ENCODE data around the gene L2HGDH. TPM values are rescaled to one million over a fixed set of nuclear protein-coding genes. Genes with fewer than 3 reads are reported as not detected.

L2HGDH gene
- polyA plus RNA-seq, 2 of the 4 experiments (the other 2 are of a cell fraction) = 14.5 to 18.1 TPM

DNA sequence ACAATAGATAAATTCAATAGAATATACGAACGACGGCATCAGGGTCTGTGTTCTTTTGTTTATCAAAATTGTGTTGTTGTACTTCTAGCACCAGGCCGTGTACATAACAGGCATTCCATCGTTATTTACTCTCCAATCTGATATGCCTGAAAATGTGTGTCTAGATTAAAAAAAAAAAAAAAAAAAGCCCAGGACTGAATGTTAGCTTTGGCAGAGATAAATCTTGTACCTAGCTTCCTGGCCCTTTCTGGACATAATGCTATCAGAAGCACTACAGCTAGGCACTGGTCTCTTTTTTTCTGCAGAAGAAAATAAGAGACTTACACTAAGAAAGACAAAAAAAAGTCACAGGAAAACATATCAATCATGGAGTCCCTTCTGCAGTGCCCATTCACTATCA, 47.6 kb upstream of the L2HGDH start:
- Histone ChIP-seq H3K4me3 (no peak overlapping the region), H3K4me2 (no peak overlapping the region), H3K4me1 (peaks cover 8% of the 10 kb centered on the region), H3K27ac (no peak overlapping the region), H3K9me3 (no peaks in the 10 kb centered on the region)
- CTCF ChIA-PET = interaction anchor here (0.6 to 0.9 kb wide), 3 partner anchors 10 to 39 kb away, joined by 3 read pairs; no protein-coding TSS in a partner anchor
- DNase-seq (ENCODE audit: low read depth in 1 of 2, low spot score in 1 of 2) (no peak), FAIRE-seq (no peak), ATAC-seq (no peak)
- POLR2A ChIA-PET = interaction anchor here (0.6 kb wide), 1 partner anchor 39 kb away, joined by 7 read pairs; no protein-coding TSS in a partner anchor
- WGBS (ENCODE audit: missing lambda C conversion rate) = 87% methylated on average over 5 of the region's 5 CpGs
- no peak for TF ChIP-seq EP300 (IDR thresholded peaks at IDR 0.05)
- TF ChIP-seq ELK1 (IDR thresholded peaks at IDR 0.05; ENCODE audit: low read depth, low read length) = no peak
- TF ChIP-seq, protein P1, sequence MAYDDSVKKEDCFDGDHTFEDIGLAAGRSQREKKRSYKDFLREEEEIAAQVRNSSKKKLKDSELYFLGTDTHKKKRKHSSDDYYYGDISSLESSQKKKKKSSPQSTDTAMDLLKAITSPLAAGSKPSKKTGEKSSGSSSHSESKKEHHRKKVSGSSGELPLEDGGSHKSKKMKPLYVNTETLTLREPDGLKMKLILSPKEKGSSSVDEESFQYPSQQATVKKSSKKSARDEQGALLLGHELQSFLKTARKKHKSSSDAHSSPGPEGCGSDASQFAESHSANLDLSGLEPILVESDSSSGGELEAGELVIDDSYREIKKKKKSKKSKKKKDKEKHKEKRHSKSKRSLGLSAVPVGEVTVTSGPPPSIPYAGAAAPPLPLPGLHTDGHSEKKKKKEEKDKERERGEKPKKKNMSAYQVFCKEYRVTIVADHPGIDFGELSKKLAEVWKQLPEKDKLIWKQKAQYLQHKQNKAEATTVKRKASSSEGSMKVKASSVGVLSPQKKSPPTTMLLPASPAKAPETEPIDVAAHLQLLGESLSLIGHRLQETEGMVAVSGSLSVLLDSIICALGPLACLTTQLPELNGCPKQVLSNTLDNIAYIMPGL (CRISPR knock-in tag; IDR thresholded peaks at IDR 0.05; ENCODE audit: borderline replicate concordance) = no peak

DNA sequence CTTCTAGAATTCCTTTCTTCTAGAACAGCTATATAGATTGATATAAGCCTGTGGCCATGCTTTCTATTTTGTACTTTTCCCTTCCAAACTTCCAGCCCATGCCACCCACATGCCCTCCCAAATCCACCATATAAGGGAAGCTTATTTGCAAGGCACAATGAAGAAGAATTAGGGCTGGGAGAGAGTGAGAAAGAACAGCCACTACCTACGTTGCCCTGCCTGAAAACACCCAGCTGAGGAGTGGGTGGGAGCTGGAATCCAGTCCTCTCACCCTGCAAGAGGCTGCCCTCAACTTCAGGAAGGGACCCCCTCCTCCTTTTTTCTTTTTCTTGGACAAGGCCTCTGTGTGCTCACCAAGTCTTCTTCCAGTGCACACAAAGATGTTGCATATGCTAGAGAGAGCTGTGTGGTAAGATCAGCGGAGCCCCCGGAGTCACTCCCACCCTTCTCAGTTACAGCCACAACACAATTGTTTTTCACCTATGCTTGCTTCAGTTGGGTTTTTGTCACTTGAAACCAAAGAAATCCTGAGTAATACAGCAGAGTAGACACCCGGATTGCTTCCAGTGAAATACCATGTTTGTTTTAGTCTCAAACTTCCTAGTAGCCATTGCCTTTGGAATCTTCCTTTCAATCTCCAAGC, 45.8 kb upstream of the L2HGDH start:
- ATAC-seq = no peak
- Histone ChIP-seq H3K4me1 (no peaks in the 10 kb centered on the region), H3K4me3 (no peak overlapping the region), H3K27ac (no peak overlapping the region), H3K9me3 (no peaks in the 10 kb centered on the region), H3K4me2 (no peak overlapping the region)
- TF ChIP-seq ATOH8 (CRISPR knock-in tag; IDR thresholded peaks at IDR 0.05; ENCODE audit: low read depth) (no peak), BCL3 (IDR thresholded peaks at IDR 0.05) (no peak), EP300 (IDR thresholded peaks at IDR 0.05) (no peak), MAZ (IDR thresholded peaks at IDR 0.05; ENCODE audit: borderline replicate concordance, low read depth, low read length) (no peak), PHF8 (IDR thresholded peaks at IDR 0.05; ENCODE audit: borderline replicate concordance, low read depth) (no peak), PBX3 (IDR thresholded peaks at IDR 0.05) (no peak), ZNF302 (CRISPR knock-in tag; IDR thresholded peaks at IDR 0.05) (no peak), HOXB5 (CRISPR knock-in tag; IDR thresholded peaks at IDR 0.05) (no peak), RARB (CRISPR knock-in tag; IDR thresholded peaks at IDR 0.05) (no peak), POLR2A (IDR thresholded peaks at IDR 0.05; ENCODE audit: low read length) (no peak), ZC3H11A (IDR thresholded peaks at IDR 0.05) (no peak), CEBPB (IDR thresholded peaks at IDR 0.05) (no peak), RFX5 (IDR thresholded peaks at IDR 0.05) (no peak), CHD2 (IDR thresholded peaks at IDR 0.05; ENCODE audit: low read length, partially characterized antibody) (no peak)
- TF ChIP-seq, protein P2, sequence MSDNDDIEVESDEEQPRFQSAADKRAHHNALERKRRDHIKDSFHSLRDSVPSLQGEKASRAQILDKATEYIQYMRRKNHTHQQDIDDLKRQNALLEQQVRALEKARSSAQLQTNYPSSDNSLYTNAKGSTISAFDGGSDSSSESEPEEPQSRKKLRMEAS (IDR thresholded peaks at IDR 0.05) = no peak
- CTCF ChIA-PET = interaction anchor here (0.6 to 0.7 kb wide), 2 partner anchors 21 to 504 kb away, joined by 3 read pairs; no protein-coding TSS in a partner anchor
- no peak for DNase-seq (ENCODE audit: low read depth in 1 of 2, low spot score in 1 of 2)
- POLR2A ChIA-PET = no interaction called here
- FAIRE-seq = no peak
- WGBS (ENCODE audit: missing lambda C conversion rate) = 83% methylated on average over 4 of the region's 4 CpGs
